ENCODE data around the gene ASPDH.

- no peak for TF ChIP-seq CTCF (IDR thresholded peaks at IDR 0.05 in 4 of 5, conservative IDR thresholded peaks at IDR 0.05 in 1 of 5)
- TF ChIP-seq POLR2A (IDR thresholded peaks at IDR 0.05) = no peak
Measured at GRCh38 chr19:50508843-50509190, 4.9 kb downstream of the ASPDH start.
